GM10248 (cell line): Measurements from ENCODE around the gene COQ7.

Source experiments
- CTCF ChIA-PET: fragments of 300-600 bp; sonication (Branson Sonifier 250); formaldehyde crosslinking; extraction: SDS; loops from one replicate; lab custom pipeline; 2021; ENCODE audit warnings: antibody characterized with exemption; lab: Yijun Ruan, JAX
- POLR2A ChIA-PET: fragments of 350-650 bp; sonication (Branson Sonifier 250); formaldehyde crosslinking; extraction: SDS; loops from one replicate; lab custom pipeline; 2020; ENCODE audit warnings: antibody characterized with exemption; lab: Yijun Ruan, JAX
- DNase-seq: peaks from one replicate; pipeline ENCODE4 v3.0.0; 2012; ENCODE audit errors: extremely low spot score
- TF ChIP-seq, protein P1 (sequence below): IDR thresholded peaks from 2 replicates; pipeline ENCODE4 v1.5.1; 2012; ENCODE audit warnings: mild to moderate bottlenecking, low read depth; ENCODE audit errors: extremely low read depth, missing control alignments, control extremely low read depth

Gene COQ7

DNA sequence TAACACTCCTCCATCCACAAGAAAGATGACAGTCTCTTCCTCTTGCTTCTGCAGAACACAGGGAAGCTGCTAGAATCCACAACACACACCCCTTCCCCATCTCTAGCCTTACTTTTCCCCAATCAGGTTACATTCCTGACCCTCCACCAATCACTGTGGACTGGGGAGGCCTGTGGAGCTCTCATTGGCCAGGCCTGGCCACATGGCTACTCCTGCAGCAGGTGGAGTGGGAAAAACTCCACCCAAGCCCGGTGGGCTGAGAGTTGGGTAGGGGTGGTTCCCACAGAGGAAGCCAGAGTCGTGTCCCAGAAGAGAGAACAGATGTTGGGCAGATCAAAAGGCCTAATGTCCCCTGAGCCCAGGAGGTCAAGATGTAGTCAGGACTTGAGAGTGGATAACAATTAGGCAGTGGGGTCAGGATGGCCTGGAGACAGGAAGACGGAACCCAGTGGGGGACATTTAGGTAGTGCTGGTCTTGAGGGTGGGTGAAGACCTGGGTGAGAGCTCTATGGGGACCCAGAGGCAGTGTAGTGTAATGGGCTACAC, 22.1 kb downstream of the COQ7 start:
- TF ChIP-seq, protein P1, sequence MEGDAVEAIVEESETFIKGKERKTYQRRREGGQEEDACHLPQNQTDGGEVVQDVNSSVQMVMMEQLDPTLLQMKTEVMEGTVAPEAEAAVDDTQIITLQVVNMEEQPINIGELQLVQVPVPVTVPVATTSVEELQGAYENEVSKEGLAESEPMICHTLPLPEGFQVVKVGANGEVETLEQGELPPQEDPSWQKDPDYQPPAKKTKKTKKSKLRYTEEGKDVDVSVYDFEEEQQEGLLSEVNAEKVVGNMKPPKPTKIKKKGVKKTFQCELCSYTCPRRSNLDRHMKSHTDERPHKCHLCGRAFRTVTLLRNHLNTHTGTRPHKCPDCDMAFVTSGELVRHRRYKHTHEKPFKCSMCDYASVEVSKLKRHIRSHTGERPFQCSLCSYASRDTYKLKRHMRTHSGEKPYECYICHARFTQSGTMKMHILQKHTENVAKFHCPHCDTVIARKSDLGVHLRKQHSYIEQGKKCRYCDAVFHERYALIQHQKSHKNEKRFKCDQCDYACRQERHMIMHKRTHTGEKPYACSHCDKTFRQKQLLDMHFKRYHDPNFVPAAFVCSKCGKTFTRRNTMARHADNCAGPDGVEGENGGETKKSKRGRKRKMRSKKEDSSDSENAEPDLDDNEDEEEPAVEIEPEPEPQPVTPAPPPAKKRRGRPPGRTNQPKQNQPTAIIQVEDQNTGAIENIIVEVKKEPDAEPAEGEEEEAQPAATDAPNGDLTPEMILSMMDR = no peak
- ChIA-PET POLR2A (no interaction called here), CTCF (interaction anchor here (0.9 to 6.4 kb wide), 2 partner anchors 90 to 285 kb away, joined by 3 to 75 read pairs; no protein-coding TSS in a partner anchor)
- DNase-seq = no peak

DNA sequence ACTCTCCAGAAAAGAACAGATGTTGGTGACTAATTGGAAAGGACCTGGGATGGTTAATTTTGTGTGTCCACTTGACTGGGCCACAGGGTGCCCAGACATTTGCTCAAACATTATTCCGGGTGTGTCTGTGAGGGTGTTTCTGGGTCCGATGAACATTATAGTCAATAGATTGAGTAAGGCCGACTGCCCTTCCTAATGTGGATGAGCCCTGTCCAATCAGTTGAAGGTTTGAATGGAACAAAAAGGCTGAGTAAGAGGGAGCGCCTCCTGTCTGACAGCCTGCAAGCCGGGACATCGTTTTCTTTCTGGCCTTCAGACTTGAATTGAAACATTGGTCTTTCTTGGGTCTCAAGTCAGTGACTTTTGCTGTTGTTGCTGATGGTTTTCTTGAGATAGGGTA, 23.5 kb downstream of the COQ7 start:
- POLR2A ChIA-PET = no interaction called here
- no peak for DNase-seq
- TF ChIP-seq, protein P1 = no peak
- CTCF ChIA-PET = no interaction called here

DNA sequence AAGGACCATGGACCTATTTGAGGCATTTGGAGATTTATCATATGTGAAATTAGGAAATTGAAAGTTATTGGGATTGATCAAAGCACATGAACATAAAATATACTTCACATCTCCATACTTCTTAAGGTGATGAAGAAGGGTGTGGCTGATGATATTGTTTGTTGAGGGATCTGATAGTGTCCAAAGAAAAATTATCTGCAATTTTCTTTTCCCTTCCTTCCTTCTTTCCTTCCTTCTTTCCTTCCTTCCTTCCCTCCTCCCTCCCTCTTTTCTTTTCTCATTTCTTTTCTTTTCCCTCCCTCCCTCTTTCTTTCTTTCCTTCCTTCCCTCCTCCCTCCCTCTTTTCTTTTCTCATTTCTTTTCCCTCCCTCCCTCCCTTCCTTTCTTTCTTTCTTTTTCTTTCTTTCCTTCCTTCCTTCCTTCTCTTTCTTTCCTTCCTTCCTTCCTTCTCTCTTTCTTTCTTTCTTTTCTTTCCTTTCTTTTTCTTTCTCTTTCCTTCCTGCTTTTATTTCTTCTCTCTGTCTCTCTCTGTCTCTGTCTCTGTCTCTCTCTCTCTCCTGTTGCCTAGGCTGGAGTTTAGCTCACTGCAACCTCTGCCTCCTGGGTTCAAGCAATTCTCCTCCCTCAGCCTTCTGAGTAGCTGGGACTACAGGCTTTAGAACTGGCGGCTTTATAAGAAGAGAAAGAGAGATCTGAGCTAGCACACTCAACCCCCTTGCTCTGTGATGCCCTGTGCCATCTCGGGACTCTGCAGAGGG, 25.4 kb downstream of the COQ7 start:
- CTCF ChIA-PET = interaction anchor here (1.3 to 1.5 kb wide), 2 partner anchors 87 to 410 kb away, joined by 3 read pairs; no protein-coding TSS in a partner anchor
- TF ChIP-seq, protein P1 = no peak

DNA sequence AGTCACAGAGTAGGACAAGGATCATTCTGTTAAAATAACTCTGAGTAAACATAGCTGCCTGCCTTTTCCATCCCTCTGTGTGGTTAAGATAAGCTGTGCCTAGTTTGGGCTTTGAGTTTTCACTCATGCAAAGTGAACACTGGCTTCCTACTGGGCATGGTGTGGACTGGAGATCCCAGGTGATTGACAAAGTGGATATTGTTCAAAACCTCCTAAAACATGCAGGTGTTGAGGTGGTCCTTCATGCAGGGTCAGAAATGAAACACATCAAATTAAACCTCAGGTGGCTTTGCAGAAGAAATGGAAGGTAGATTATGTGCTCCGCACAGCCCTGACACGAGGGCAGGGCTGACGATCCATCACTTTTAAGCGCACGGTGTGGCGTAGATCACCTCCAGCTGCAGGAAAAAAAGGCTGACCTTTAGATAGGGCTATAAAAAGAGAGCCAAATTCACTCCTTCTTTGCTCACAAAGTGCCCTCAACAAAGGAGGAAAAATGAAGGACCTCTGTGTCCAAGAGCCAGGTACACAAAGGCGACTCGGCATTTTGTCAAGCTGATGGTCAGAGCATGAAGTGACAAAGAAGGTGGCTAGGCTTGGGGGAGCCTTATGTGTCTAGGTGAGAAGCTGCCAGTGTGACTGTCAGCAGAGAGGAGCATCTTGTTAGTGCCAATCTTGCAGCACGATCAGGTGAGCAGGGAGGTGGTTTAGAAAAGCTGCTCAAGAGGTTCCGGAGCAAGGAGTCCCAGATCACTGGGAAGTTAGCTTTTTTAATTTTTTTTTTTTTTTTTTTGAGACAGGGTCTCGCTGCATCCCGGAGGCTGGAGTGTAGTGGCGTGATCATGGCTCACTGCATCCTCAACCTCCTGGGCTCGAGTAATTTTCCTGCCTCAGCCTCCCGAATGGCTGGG, 26.5 kb downstream of the COQ7 start:
- ChIA-PET CTCF (interaction anchor here (0.6 to 2.4 kb wide), 9 partner anchors 8 to 409 kb away, joined by 3 to 19 read pairs (median 3); no protein-coding TSS in a partner anchor), POLR2A (interaction anchor here (0.6 kb wide), 1 partner anchor 287 kb away, joined by 3 read pairs; no protein-coding TSS in a partner anchor)
- TF ChIP-seq, protein P1 = no peak
- no peak for DNase-seq

More for the DNA sequence above, 25.4 kb downstream of the COQ7 start:
- DNase-seq = no peak
- POLR2A ChIA-PET = no interaction called here

DNA sequence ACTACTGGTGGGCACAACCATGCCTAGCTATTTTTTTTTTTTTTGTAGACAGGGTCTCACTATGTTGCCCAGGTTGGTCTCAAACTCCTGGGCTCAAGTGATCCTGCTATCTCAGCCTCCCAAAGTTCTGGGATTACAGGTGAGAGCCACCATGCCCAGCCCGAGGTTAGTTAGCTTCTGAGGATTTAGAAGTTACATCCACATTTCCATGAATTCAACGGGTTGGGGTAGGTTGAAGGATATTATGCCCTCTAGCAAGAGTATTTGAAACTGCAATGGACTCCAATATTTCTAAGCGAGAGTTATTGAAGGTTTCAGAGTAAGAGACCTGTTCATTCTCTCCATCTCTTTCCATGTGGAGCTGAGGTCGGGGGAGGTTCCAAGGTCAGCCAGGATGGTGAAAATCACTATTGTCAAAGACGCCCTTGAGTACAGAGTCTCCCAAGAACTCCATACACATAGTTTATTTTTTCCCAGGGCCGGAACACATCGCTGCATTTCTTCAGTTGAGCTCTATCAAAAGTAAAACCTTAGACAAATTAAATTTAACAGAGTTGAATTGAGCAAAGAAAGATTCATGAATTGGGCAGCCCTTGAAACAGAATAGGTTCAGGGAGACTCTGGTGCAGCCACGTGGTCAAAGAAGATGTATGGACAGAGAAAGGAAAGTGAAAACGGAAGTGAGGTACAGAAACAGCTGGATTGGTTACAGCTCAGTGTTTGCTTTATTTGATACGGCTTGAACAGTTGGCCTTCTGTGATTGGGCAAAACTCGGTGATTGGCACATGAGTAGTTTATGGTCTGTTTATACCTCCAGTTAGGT, 27.3 kb downstream of the COQ7 start:
- TF ChIP-seq, protein P1 = no peak
- no peak for DNase-seq
- CTCF ChIA-PET = interaction anchor here (0.8 to 2.4 kb wide), 11 partner anchors 9 to 408 kb away, joined by 3 to 19 read pairs (median 3); no protein-coding TSS in a partner anchor
- POLR2A ChIA-PET = interaction anchor here (0.5 kb wide), 1 partner anchor 50 kb away, joined by 6 read pairs; no protein-coding TSS in a partner anchor
